Measurements from ENCODE around the gene STK25.

GRCh38 chr2:241482126-241482955 is 26.0 kb downstream of the STK25 start:
- no peak for TF ChIP-seq GATA3 (IDR thresholded peaks at IDR 0.05; ENCODE audit: low read depth, low read length)
- no peak for TF ChIP-seq GATA2 (IDR thresholded peaks at IDR 0.05; ENCODE audit: low read depth, low read length)
